SU-DHL-6 (cell line): ENCODE data around the gene TREX2.

Experiments used
- H2AFZ ChIP-seq: fragments of 200-600 bp; sonication (generic); 2 replicates; pipeline ENCODE4 v1.6.1; 2014; ENCODE audit warnings: low read depth, mild to moderate bottlenecking, moderate library complexity, mixed read lengths, antibody characterized with exemption, low read length; ENCODE audit not compliant: severe bottlenecking
- H3F3A ChIP-seq: fragments of 200-600 bp; shearing (Covaris generic); 2 replicates; pipeline ENCODE4 v1.6.0; 2016; ENCODE audit warnings: antibody characterized with exemption, mild to moderate bottlenecking; ENCODE audit not compliant: insufficient read depth
- H3K27ac ChIP-seq: fragments of 200-600 bp; sonication (generic); 2 replicates; pipeline ENCODE4 v1.5.1; 2016; ENCODE audit warnings: low read depth, mild to moderate bottlenecking, low read length, moderate library complexity, mixed read lengths
- H3K27me3 ChIP-seq: fragments of 200-600 bp; sonication (generic), shearing (Covaris generic); 2 replicates; pipeline ENCODE4 v1.6.0; 2014; ENCODE audit warnings: mild to moderate bottlenecking, low read length
- H3K36me3 ChIP-seq: fragments of 200-600 bp; sonication (generic); 2 replicates; pipeline ENCODE4 v1.6.1; 2014; ENCODE audit warnings: mild to moderate bottlenecking, low read length, mixed read lengths
- H3K4me2 ChIP-seq: fragments of 300-600, 200-600 bp; shearing (Covaris generic), sonication (generic); 2 replicates; pipeline ENCODE4 v1.6.0; 2014; ENCODE audit warnings: low read length, low read depth, mild to moderate bottlenecking; ENCODE audit not compliant: poor library complexity, severe bottlenecking
- H3K4me3 ChIP-seq: fragments of 200-600 bp; sonication (generic); 2 replicates; pipeline ENCODE4 v1.5.1; 2014; ENCODE audit warnings: antibody characterized with exemption, low read length, mild to moderate bottlenecking, mixed read lengths; ENCODE audit not compliant: insufficient read depth, poor library complexity, severe bottlenecking
- H3K79me2 ChIP-seq: fragments of 200-600 bp; sonication (generic); 2 replicates; pipeline ENCODE4 v1.6.1; 2014; ENCODE audit warnings: mild to moderate bottlenecking, low read length, moderate library complexity; ENCODE audit not compliant: insufficient read depth
- H3K9ac ChIP-seq: fragments of 200-600 bp; sonication (generic); 2 replicates; pipeline ENCODE4 v1.7.0; 2014; ENCODE audit warnings: mild to moderate bottlenecking, low read length
- H3K9me2 ChIP-seq: fragments of 200-600 bp; sonication (generic); replicated peaks from 2 replicates; pipeline ENCODE4 v1.6.1; 2014; ENCODE audit warnings: low read length; ENCODE audit not compliant: insufficient read depth
- H3K9me3 ChIP-seq: fragments of 200-600 bp; sonication (generic); 2 replicates; pipeline ENCODE4 v1.6.1; 2014; ENCODE audit warnings: low read length, mixed read lengths; ENCODE audit not compliant: insufficient read depth
- H4K20me1 ChIP-seq: fragments of 200-600 bp; sonication (generic); 2 replicates; pipeline ENCODE4 v1.6.1; 2014; ENCODE audit warnings: low read depth, mild to moderate bottlenecking, antibody characterized with exemption, low read length, moderate library complexity, mixed read lengths
- CTCF ChIP-seq: fragments of 200-600 bp; sonication (generic); IDR thresholded peaks from one replicate; pipeline ENCODE4 v1.5.1; 2017; ENCODE audit warnings: antibody characterized with exemption, mild to moderate bottlenecking, low read length, moderate library complexity; ENCODE audit not compliant: insufficient read depth, poor library complexity, severe bottlenecking
- EZH2phosphoT487 ChIP-seq: fragments of 200-600 bp; sonication (generic), shearing (Covaris generic); conservative IDR thresholded peaks from 2 replicates; pipeline ENCODE4 v1.6.1; 2018; ENCODE audit warnings: mild to moderate bottlenecking, antibody characterized with exemption, low read length, moderate library complexity, mixed read lengths

TREX2 gene

GRCh38 chrX:153457827-153458466, 12.1 kb upstream of the TREX2 start:
- H3K36me3 ChIP-seq, result no peaks in the 10 kb centered on the region
- no peaks in the 10 kb centered on the region for H4K20me1 ChIP-seq
- TF ChIP-seq CTCF, result no peak
- no peak for TF ChIP-seq EZH2phosphoT487
- H3K9me2 ChIP-seq, result no peaks in the 10 kb centered on the region
- H2AFZ ChIP-seq, result no peak overlapping the region
- no peaks in the 10 kb centered on the region for H3K27me3 ChIP-seq
- H3K27ac ChIP-seq, result no peak overlapping the region
- no peak overlapping the region for H3K4me3 ChIP-seq
- H3F3A ChIP-seq, result no peaks in the 10 kb centered on the region
- no peak overlapping the region for H3K9ac ChIP-seq
- no peaks in the 10 kb centered on the region for H3K9me3 ChIP-seq
- no peaks in the 10 kb centered on the region for H3K79me2 ChIP-seq
- no peak overlapping the region for H3K4me2 ChIP-seq

GRCh38 chrX:153457136-153457825, 11.4 kb upstream of the TREX2 start:
- no peaks in the 10 kb centered on the region for H3K79me2 ChIP-seq
- no peaks in the 10 kb centered on the region for H3K36me3 ChIP-seq

GRCh38 chrX:153456704-153457103, 10.8 kb upstream of the TREX2 start:
- no peaks in the 10 kb centered on the region for H3F3A ChIP-seq
- H4K20me1 ChIP-seq, result no peaks in the 10 kb centered on the region
- H3K4me3 ChIP-seq, result no peak overlapping the region
- no peaks in the 10 kb centered on the region for H3K27me3 ChIP-seq
- no peak overlapping the region for H3K27ac ChIP-seq
- H3K9me3 ChIP-seq, result no peaks in the 10 kb centered on the region
- H3K9me2 ChIP-seq, result no peaks in the 10 kb centered on the region
- TF ChIP-seq CTCF, result no peak
- no peak for TF ChIP-seq EZH2phosphoT487
- no peak overlapping the region for H2AFZ ChIP-seq
- H3K36me3 ChIP-seq, result no peaks in the 10 kb centered on the region
- no peaks in the 10 kb centered on the region for H3K79me2 ChIP-seq
- no peak overlapping the region for H3K9ac ChIP-seq
- H3K4me2 ChIP-seq, result no peak overlapping the region

More at GRCh38 chrX:153457136-153457825, 11.4 kb upstream of the TREX2 start:
- H3K27me3 ChIP-seq, result no peaks in the 10 kb centered on the region
- TF ChIP-seq CTCF, result no peak
- no peak for TF ChIP-seq EZH2phosphoT487
- H3K9me2 ChIP-seq, result no peaks in the 10 kb centered on the region
- no peak overlapping the region for H3K27ac ChIP-seq
- no peak overlapping the region for H3K9ac ChIP-seq
- H3K9me3 ChIP-seq, result no peaks in the 10 kb centered on the region
- no peak overlapping the region for H3K4me2 ChIP-seq
- H3K4me3 ChIP-seq, result no peak overlapping the region
- H3F3A ChIP-seq, result no peaks in the 10 kb centered on the region
- no peak overlapping the region for H2AFZ ChIP-seq
- no peaks in the 10 kb centered on the region for H4K20me1 ChIP-seq
